ENCODE measurements around the gene NSD1. TPM values are rescaled to one million over a fixed set of nuclear protein-coding genes. Genes with fewer than 3 reads are reported as not detected.

Gene NSD1
- total and polyA plus RNA-seq, 2 of the 8 experiments (the other 6 are each of a cell fraction or from before 2014, with no cell fraction given) = 22.8 to 168 TPM

GRCh38 chr5:177297922-177298321, 164.3 kb downstream of the NSD1 start (continued):
- TF ChIP-seq CTBP2 (IDR thresholded peaks at IDR 0.05; ENCODE audit: borderline replicate concordance, insufficient read depth, insufficient read length, low read length) = no peak
- TF ChIP-seq BACH1 (IDR thresholded peaks at IDR 0.05; ENCODE audit: low read length) = no peak
- no peak for TF ChIP-seq NRF1 (IDR thresholded peaks at IDR 0.05; ENCODE audit: low read depth, low read length)
- no peak for TF ChIP-seq KDM4A (IDR thresholded peaks at IDR 0.05; ENCODE audit: low read depth, low read length, severe bottlenecking)
- no peak for TF ChIP-seq RBBP5 (IDR thresholded peaks at IDR 0.05; ENCODE audit: borderline replicate concordance, low read depth, low read length)
- TF ChIP-seq SIRT6 (IDR thresholded peaks at IDR 0.05; ENCODE audit: low read length) = no peak
- no peak for TF ChIP-seq CBX8 (IDR thresholded peaks at IDR 0.05; ENCODE audit: borderline replicate concordance, low read depth, low read length)
- no peak for TF ChIP-seq GABPA (IDR thresholded peaks at IDR 0.05; ENCODE audit: borderline replicate concordance, insufficient read depth, low read length)
- TF ChIP-seq SP4 (IDR thresholded peaks at IDR 0.05; ENCODE audit: low read length) = no peak
- no peak for TF ChIP-seq JUND (IDR thresholded peaks at IDR 0.05; ENCODE audit: low read length)
